ENCODE measurements around the gene FAM184A. TPM values are rescaled to one million over a fixed set of nuclear protein-coding genes. Genes with fewer than 3 reads are reported as not detected.

Gene FAM184A
- total RNA-seq, 1 experiment from 2014 or later, result 13.3 TPM

- Mint-ChIP-seq H3K9me3 (no peaks in the 10 kb centered on the region), H3K4me1 (no peaks in the 10 kb centered on the region), H3K27me3 (ENCODE audit: low read depth) (no peaks in the 10 kb centered on the region), H3K27ac (no peak overlapping the region), H3K4me3 (no peak overlapping the region), H3K36me3 (peaks cover 44% of the 10 kb centered on the region)
- CTCF ChIA-PET, result no interaction called here
- DNase-seq (ENCODE audit: low spot score) (no peak), ATAC-seq (no peak)
- TF ChIP-seq PRRX2 (CRISPR knock-in tag; IDR thresholded peaks at IDR 0.05) (no peak), ZNF416 (CRISPR knock-in tag; IDR thresholded peaks at IDR 0.05) (no peak), ZNF263 (CRISPR knock-in tag; IDR thresholded peaks at IDR 0.05; ENCODE audit: low read depth) (no peak), USF1 (CRISPR knock-in tag; IDR thresholded peaks at IDR 0.05) (no peak), MXD4 (CRISPR knock-in tag; IDR thresholded peaks at IDR 0.05; ENCODE audit: borderline replicate concordance) (no peak), AFF4 (CRISPR knock-in tag; IDR thresholded peaks at IDR 0.05; ENCODE audit: borderline replicate concordance) (no peak), ATF3 (CRISPR knock-in tag; conservative IDR thresholded peaks at IDR 0.05) (no peak)
- POLR2A ChIA-PET, result no interaction called here
Measured at GRCh38 chr6:118917546-118918328, 160.7 kb downstream of the FAM184A start.

GRCh38 chr6:118914598-118914997 lies 163.9 kb downstream of the FAM184A start:
- Mint-ChIP-seq H3K9me3 (no peaks in the 10 kb centered on the region), H3K27ac (no peak overlapping the region), H3K4me1 (no peaks in the 10 kb centered on the region), H3K4me3 (no peak overlapping the region), H3K27me3 (ENCODE audit: low read depth) (no peaks in the 10 kb centered on the region), H3K36me3 (peaks cover 43% of the 10 kb centered on the region)
- ATAC-seq (no peak), DNase-seq (ENCODE audit: low spot score) (no peak)
- ChIA-PET CTCF (no interaction called here), POLR2A (no interaction called here)
- no peak for TF ChIP-seq ARID4B (CRISPR knock-in tag; IDR thresholded peaks at IDR 0.05; ENCODE audit: borderline replicate concordance)
- no peak for TF ChIP-seq AFF4 (CRISPR knock-in tag; IDR thresholded peaks at IDR 0.05; ENCODE audit: borderline replicate concordance)
- TF ChIP-seq TCF7 (CRISPR knock-in tag; IDR thresholded peaks at IDR 0.05; ENCODE audit: low read depth), result no peak
- no peak for TF ChIP-seq NFE2L1 (CRISPR knock-in tag; IDR thresholded peaks at IDR 0.05)
- no peak for TF ChIP-seq SOX15 (CRISPR knock-in tag; IDR thresholded peaks at IDR 0.05)
- no peak for TF ChIP-seq NR3C1 (CRISPR knock-in tag; conservative IDR thresholded peaks at IDR 0.05; ENCODE audit: low read depth)
- TF ChIP-seq SMAD4 (CRISPR knock-in tag; IDR thresholded peaks at IDR 0.05), result no peak
- TF ChIP-seq E2F5 (CRISPR knock-in tag; IDR thresholded peaks at IDR 0.05), result no peak
- TF ChIP-seq ZNF263 (CRISPR knock-in tag; IDR thresholded peaks at IDR 0.05; ENCODE audit: low read depth), result no peak
- no peak for TF ChIP-seq PRRX2 (CRISPR knock-in tag; IDR thresholded peaks at IDR 0.05)
- TF ChIP-seq ELF4 (CRISPR knock-in tag; IDR thresholded peaks at IDR 0.05; ENCODE audit: low read depth), result no peak
- TF ChIP-seq MLX (CRISPR knock-in tag; IDR thresholded peaks at IDR 0.05), result no peak

Data from WTC11 (cell line).